Measurements from ENCODE around the gene PRUNE2.

Gene PRUNE2

GRCh38 chr9:76906647-76906975 is 697 bp upstream of the PRUNE2 start:
- H3K36me3 ChIP-seq (ENCODE audit: control insufficient read depth, low read length), result no peaks in the 10 kb centered on the region
- TF ChIP-seq EZH2phosphoT487 (IDR thresholded peaks at IDR 0.05; ENCODE audit: borderline replicate concordance, low read length) (no peak), CTCF (IDR thresholded peaks at IDR 0.05; ENCODE audit: low read depth, low read length, poor library complexity, severe bottlenecking) (no peak)
- no peak overlapping the region for H3K4me3 ChIP-seq (ENCODE audit: low read length)
- no peaks in the 10 kb centered on the region for H3K79me2 ChIP-seq (ENCODE audit: control insufficient read depth, low read length)
- H4K20me1 ChIP-seq (ENCODE audit: control insufficient read depth, insufficient read depth, low read depth, low read length), result no peaks in the 10 kb centered on the region
- no peak overlapping the region for H3K4me2 ChIP-seq (ENCODE audit: low read length)
- H3K9me2 ChIP-seq (replicated peaks; ENCODE audit: control insufficient read depth, low read length), result no peaks in the 10 kb centered on the region
- no peaks in the 10 kb centered on the region for H3K4me1 ChIP-seq (ENCODE audit: control insufficient read depth, low read length)
- no peak overlapping the region for H3K27ac ChIP-seq (ENCODE audit: low read depth, low read length)
- H3K9me3 ChIP-seq (ENCODE audit: control insufficient read depth, insufficient read depth, low read length), result no peaks in the 10 kb centered on the region
- no peaks in the 10 kb centered on the region for H3F3A ChIP-seq (ENCODE audit: control insufficient read depth, insufficient read depth)
- H3K27me3 ChIP-seq (ENCODE audit: control insufficient read depth, low read length), result no peaks in the 10 kb centered on the region

DNA sequence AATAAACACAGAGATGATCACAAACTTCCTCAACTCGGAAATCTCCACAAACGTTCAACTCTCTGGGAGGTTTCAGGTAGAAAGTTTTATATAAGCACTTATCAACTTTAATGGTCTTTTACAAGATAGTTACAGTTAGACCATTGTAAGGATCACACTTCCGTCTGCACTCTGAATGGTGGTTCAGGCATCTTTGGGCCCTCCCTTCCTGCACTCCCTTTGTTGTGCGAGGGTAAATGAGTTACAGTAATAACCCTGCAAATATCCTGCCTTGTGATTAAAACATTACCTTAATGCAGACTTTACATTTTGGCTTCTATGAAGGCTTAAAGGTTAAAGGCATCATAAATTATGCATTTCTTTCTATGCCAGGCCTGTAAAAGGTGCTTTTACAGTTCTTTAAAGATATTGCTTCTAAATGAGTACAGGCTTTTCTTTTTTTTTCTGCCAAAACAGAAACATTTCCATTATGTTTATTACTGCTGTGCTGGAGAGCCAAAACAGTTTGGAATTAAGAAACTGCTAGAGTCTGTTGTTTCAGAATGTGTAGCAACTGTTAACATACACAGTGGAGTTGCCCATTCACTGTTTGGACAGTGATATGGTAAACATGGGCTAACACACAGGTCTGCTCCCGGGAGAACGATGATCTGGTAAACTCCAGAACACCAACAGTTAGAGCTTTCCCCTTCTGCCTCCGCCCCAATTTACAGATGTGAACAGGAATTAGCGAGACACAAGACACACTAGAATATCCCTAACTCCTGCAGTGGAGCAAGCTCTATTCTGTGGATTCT is 1.1 kb downstream of the PRUNE2 start:
- Histone ChIP-seq H3K9me3 (ENCODE audit: control insufficient read depth, insufficient read depth, low read length) (no peaks in the 10 kb centered on the region), H3K79me2 (ENCODE audit: control insufficient read depth, low read length) (no peaks in the 10 kb centered on the region), H3F3A (ENCODE audit: control insufficient read depth, insufficient read depth) (no peaks in the 10 kb centered on the region), H4K20me1 (ENCODE audit: control insufficient read depth, insufficient read depth, low read depth, low read length) (no peaks in the 10 kb centered on the region), H3K27ac (ENCODE audit: low read depth, low read length) (no peak overlapping the region), H3K4me2 (ENCODE audit: low read length) (no peak overlapping the region), H3K27me3 (ENCODE audit: control insufficient read depth, low read length) (no peaks in the 10 kb centered on the region), H3K4me1 (ENCODE audit: control insufficient read depth, low read length) (no peaks in the 10 kb centered on the region), H3K9me2 (replicated peaks; ENCODE audit: control insufficient read depth, low read length) (no peaks in the 10 kb centered on the region), H3K4me3 (ENCODE audit: low read length) (no peak overlapping the region), H3K36me3 (ENCODE audit: control insufficient read depth, low read length) (no peaks in the 10 kb centered on the region)
- TF ChIP-seq CTCF (IDR thresholded peaks at IDR 0.05; ENCODE audit: low read depth, low read length, poor library complexity, severe bottlenecking) (no peak), EZH2phosphoT487 (IDR thresholded peaks at IDR 0.05; ENCODE audit: borderline replicate concordance, low read length) (no peak)

GRCh38 chr9:76902395-76902794 is 3.5 kb downstream of the PRUNE2 start:
- no peaks in the 10 kb centered on the region for H3K36me3 ChIP-seq (ENCODE audit: control insufficient read depth, low read length)
- no peaks in the 10 kb centered on the region for H3K27me3 ChIP-seq (ENCODE audit: control insufficient read depth, low read length)
- TF ChIP-seq EZH2phosphoT487 (IDR thresholded peaks at IDR 0.05; ENCODE audit: borderline replicate concordance, low read length), result no peak
- TF ChIP-seq CTCF (IDR thresholded peaks at IDR 0.05; ENCODE audit: low read depth, low read length, poor library complexity, severe bottlenecking), result no peak
- no peaks in the 10 kb centered on the region for H3K9me2 ChIP-seq (replicated peaks; ENCODE audit: control insufficient read depth, low read length)
- no peak overlapping the region for H3K27ac ChIP-seq (ENCODE audit: low read depth, low read length)
- H4K20me1 ChIP-seq (ENCODE audit: control insufficient read depth, insufficient read depth, low read depth, low read length), result no peaks in the 10 kb centered on the region
- H3K4me3 ChIP-seq (ENCODE audit: low read length), result no peak overlapping the region
- no peaks in the 10 kb centered on the region for H3K4me1 ChIP-seq (ENCODE audit: control insufficient read depth, low read length)
- H3K79me2 ChIP-seq (ENCODE audit: control insufficient read depth, low read length), result no peaks in the 10 kb centered on the region
- H3K4me2 ChIP-seq (ENCODE audit: low read length), result no peak overlapping the region
- H3F3A ChIP-seq (ENCODE audit: control insufficient read depth, insufficient read depth), result no peaks in the 10 kb centered on the region
- no peaks in the 10 kb centered on the region for H3K9me3 ChIP-seq (ENCODE audit: control insufficient read depth, insufficient read depth, low read length)
